Measurements from ENCODE around the gene DLG5. TPM values are rescaled to one million over a fixed set of nuclear protein-coding genes. Genes with fewer than 3 reads are reported as not detected.

DLG5 gene
- total and polyA plus RNA-seq, 10 of the 15 experiments (the other 5 are each of a cell fraction or from before 2014, with no cell fraction given) = 0.18 to 6.6 (median 2.7) TPM

DNA sequence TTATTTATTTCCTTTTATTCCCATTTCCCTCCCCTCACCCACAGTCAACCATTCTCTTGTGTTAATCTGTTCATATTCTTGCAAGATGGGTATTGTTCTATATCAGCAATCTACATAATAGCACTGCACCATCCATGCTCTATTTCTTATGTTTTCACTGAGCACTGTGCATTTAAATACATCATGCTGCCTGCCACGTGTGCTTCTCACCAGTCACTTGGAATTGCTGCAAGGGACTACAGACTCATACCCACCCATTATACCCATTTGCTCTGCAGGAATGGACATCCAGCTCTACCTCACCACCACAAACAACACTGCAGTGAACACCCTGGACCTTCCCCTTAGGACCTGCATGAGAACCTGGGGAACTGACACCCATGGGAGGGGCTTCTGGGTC is 20.8 kb downstream of the DLG5 start (continued):
- TF ChIP-seq, protein P1, sequence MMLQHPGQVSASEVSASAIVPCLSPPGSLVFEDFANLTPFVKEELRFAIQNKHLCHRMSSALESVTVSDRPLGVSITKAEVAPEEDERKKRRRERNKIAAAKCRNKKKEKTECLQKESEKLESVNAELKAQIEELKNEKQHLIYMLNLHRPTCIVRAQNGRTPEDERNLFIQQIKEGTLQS (IDR thresholded peaks at IDR 0.05; ENCODE audit: borderline replicate concordance, extremely low read depth, low read depth, low read length) = no peak
- TF ChIP-seq SMARCA5 (IDR thresholded peaks at IDR 0.05) (no peak), SPI1 (IDR thresholded peaks at IDR 0.05; ENCODE audit: borderline replicate concordance, insufficient read depth, low read depth, low read length) (no peak), FOXM1 (IDR thresholded peaks at IDR 0.05; ENCODE audit: low read depth, low read length) (no peak), EED (IDR thresholded peaks at IDR 0.05; ENCODE audit: low read depth) (no peak)
- TF ChIP-seq, protein P2, sequence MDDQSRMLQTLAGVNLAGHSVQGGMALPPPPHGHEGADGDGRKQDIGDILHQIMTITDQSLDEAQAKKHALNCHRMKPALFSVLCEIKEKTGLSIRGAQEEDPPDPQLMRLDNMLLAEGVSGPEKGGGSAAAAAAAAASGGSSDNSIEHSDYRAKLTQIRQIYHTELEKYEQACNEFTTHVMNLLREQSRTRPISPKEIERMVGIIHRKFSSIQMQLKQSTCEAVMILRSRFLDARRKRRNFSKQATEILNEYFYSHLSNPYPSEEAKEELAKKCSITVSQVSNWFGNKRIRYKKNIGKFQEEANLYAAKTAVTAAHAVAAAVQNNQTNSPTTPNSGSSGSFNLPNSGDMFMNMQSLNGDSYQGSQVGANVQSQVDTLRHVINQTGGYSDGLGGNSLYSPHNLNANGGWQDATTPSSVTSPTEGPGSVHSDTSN (IDR thresholded peaks at IDR 0.05; ENCODE audit: insufficient replicate concordance, low read depth, low read length) = no peak

DNA sequence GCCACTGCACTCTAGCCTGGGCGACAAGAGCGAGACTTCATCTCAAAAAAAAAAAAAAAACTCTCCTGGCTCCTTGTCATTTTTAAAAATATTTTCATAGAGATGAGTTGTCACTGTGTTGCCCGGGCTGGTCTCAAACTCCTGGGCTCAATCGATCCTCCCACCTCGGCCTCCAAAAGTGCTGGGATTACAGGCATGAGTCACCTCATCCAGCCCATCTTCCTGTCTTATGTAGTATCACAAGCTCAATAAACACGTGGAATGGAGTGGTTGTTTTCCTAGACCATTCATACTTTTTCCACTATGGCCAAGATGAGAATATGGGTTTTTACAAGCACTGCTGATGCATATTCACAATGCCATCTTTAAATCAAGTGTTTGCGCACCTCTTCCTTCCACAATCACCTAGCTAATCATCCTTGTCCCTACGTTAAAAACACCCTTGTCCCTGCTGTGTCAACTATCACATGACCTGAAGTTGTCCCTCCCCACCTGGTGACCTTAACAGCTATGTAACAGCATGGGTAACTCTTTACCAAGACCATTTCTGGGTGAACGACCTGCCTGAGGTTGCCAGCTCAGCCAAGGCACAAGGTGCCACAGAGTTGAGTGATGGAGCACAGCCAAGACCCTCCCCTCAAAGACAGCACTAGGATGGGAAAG is 21.3 kb downstream of the DLG5 start:
- Histone ChIP-seq H3K4me1 (ENCODE audit: control insufficient read depth, insufficient read depth, low read length) (no peaks in the 10 kb centered on the region), H3K36me3 (ENCODE audit: control insufficient read depth in 2 of 2, insufficient read depth in 2 of 2, low read length in 1 of 2) (no peaks in the 10 kb centered on the region), H3K27ac (ENCODE audit: control insufficient read depth, insufficient read depth) (no peak overlapping the region), H3K4me3 (no peak overlapping the region), H3K79me2 (ENCODE audit: control insufficient read depth, insufficient read depth, low read length) (no peaks in the 10 kb centered on the region), H4K20me1 (ENCODE audit: control insufficient read depth, insufficient read depth) (no peaks in the 10 kb centered on the region), H3K9ac (ENCODE audit: control insufficient read depth, insufficient read depth, low read length) (no peak overlapping the region), H3K27me3 (replicated peaks in 1 of 2; ENCODE audit: control insufficient read depth in 2 of 2, insufficient read depth in 2 of 2, low read length in 1 of 2) (no peaks in the 10 kb centered on the region), H3K4me2 (ENCODE audit: control insufficient read depth, insufficient read depth) (no peak overlapping the region), H2AFZ (ENCODE audit: control insufficient read depth, low read depth, low read length) (no peak overlapping the region), H3K9me3 (replicated peaks; ENCODE audit: control insufficient read depth, insufficient read depth, low read length) (no peaks in the 10 kb centered on the region)
- intact Hi-C loops (cut with micrococcal nuclease; ENCODE audit: unreplicated experiment) = no loop called here
- WGBS (ENCODE audit: insufficient coverage, insufficient replicate concordance, low lambda C conversion rate, missing lambda C conversion rate) = 58% methylated on average over 9 of the region's 9 CpGs
- no peak for FAIRE-seq
- POLR2A ChIA-PET = no interaction called here
- SMC1A ChIA-PET (ENCODE audit: uncharacterized antibody, unreplicated experiment) = no interaction called here
- BruUV-seq (replicated peaks) = no TSS peak
- no peak for ATAC-seq
- DNase-seq (ENCODE audit: low read depth, low spot score) = no peak
- RAD21 ChIA-PET (ENCODE audit: unreplicated experiment) = interaction anchor here (1.1 kb wide), 1 partner anchor 10 kb away, joined by 5 read pairs; no protein-coding TSS in a partner anchor
- CTCF ChIA-PET = interaction anchor here (0.7 to 1.2 kb wide), 2 partner anchors 58 to 754 kb away, joined by 3 to 4 read pairs; no protein-coding TSS in a partner anchor
- in situ Hi-C loops (cut with MboI) = no loop called here
- TF ChIP-seq CREB1 (IDR thresholded peaks at IDR 0.05; ENCODE audit: low read depth) (no peak), FOXM1 (IDR thresholded peaks at IDR 0.05; ENCODE audit: low read depth, low read length) (no peak), GABPA (IDR thresholded peaks at IDR 0.05; ENCODE audit: low read depth) (no peak), SREBF2 (IDR thresholded peaks at IDR 0.05; ENCODE audit: low read length) (no peak), SMAD5 (IDR thresholded peaks at IDR 0.05; ENCODE audit: low read depth) (no peak), RELA (IDR thresholded peaks at IDR 0.05; ENCODE audit: borderline replicate concordance, partially characterized antibody) (no peak), SRF (IDR thresholded peaks at IDR 0.05; ENCODE audit: low read depth in 2 of 2, low read length in 2 of 2) (no peak), SPI1 (IDR thresholded peaks at IDR 0.05; ENCODE audit: borderline replicate concordance, insufficient read depth, low read depth, low read length) (no peak), IKZF1 (conservative IDR thresholded peaks at IDR 0.05) (no peak), POU2F2 (IDR thresholded peaks at IDR 0.05; ENCODE audit: borderline replicate concordance, low read depth, low read length) (no peak)
- TF ChIP-seq, protein P3, sequence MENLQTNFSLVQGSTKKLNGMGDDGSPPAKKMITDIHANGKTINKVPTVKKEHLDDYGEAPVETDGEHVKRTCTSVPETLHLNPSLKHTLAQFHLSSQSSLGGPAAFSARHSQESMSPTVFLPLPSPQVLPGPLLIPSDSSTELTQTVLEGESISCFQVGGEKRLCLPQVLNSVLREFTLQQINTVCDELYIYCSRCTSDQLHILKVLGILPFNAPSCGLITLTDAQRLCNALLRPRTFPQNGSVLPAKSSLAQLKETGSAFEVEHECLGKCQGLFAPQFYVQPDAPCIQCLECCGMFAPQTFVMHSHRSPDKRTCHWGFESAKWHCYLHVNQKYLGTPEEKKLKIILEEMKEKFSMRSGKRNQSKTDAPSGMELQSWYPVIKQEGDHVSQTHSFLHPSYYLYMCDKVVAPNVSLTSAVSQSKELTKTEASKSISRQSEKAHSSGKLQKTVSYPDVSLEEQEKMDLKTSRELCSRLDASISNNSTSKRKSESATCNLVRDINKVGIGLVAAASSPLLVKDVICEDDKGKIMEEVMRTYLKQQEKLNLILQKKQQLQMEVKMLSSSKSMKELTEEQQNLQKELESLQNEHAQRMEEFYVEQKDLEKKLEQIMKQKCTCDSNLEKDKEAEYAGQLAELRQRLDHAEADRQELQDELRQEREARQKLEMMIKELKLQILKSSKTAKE (IDR thresholded peaks at IDR 0.05; ENCODE audit: low read depth, poor library complexity, severe bottlenecking) = no peak
- TF ChIP-seq, protein P4, sequence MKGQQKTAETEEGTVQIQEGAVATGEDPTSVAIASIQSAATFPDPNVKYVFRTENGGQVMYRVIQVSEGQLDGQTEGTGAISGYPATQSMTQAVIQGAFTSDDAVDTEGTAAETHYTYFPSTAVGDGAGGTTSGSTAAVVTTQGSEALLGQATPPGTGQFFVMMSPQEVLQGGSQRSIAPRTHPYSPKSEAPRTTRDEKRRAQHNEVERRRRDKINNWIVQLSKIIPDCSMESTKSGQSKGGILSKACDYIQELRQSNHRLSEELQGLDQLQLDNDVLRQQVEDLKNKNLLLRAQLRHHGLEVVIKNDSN (IDR thresholded peaks at IDR 0.05; ENCODE audit: borderline replicate concordance, extremely low read length, insufficient read depth, low read depth, low read length) = no peak
